Panc1 (cell line): Measurements from ENCODE around the gene RGMB.

Experiments used
- CTCF ChIP-seq: fragments of 450-650 bp; IDR thresholded peaks from 2 replicates; pipeline ENCODE4 v1.5.1; 2017; ENCODE audit warnings: mild to moderate bottlenecking
- POLR2AphosphoS5 ChIP-seq: IDR thresholded peaks from 2 replicates; pipeline ENCODE4 v1.6.1; 2012; ENCODE audit warnings: mild to moderate bottlenecking, low read depth, low read length, moderate library complexity
- REST ChIP-seq, 2 experiments: IDR thresholded peaks; 2 replicates each; pipeline ENCODE4 v1.6.1; 2011 to 2012; ENCODE audit warnings: low read depth in 2 of 2, control low read depth in 1 of 2, low read length in 1 of 2, mild to moderate bottlenecking in 1 of 2, moderate library complexity in 1 of 2; ENCODE audit not compliant: insufficient read depth in 1 of 2

- TF ChIP-seq CTCF (no peak), REST (IDR thresholded peaks at IDR 0.05; ENCODE audit: insufficient read depth in 1 of 2, low read depth in 2 of 2, low read length in 1 of 2) (no peak), POLR2AphosphoS5 (no peak)
These were observed 5.9 kb downstream of the RGMB start for GRCh38 chr5:98779264-98779877.
